Measurements from ENCODE around the gene ARL16.

DNA sequence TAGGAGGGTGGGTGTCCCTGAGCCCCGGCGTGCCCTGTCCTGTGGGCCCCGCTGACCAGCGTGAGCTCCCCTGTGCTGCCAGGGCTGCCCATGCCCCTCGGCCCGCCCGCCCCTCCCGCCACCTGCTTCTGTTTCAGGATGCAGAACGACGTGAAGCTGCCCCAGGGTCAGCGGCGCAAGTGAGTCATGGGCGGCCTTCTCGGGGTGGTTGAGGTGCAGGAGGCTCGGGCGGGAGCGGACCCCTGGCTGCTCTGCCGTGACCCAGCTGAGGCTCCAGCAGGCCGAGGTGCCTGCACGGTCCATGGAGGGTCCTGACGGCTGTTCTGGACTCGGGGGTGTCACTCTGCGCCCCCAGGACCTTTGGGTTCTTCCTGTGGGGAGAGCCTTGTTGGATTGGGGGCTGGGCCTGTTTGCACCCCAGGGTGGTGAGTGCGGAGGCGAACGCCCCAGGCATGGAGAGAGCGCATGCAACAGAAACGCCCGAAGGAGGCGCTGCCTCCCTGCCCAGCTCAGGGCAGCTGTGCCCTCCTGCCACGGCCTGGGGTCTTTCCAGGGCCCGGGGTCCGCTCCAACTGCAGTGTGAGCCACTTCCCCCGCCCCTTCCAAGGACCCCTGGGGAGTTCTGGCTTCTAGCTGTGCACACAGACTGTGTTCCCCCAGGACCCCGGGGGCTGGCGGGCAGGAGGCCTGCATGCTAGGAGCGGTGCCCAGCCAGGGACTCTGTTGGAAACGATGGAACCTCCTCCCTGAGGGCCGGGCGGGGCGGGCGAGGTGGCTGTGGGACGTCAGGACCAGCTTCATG lies 32.5 kb upstream of the ARL16 start:
- TF ChIP-seq, protein P1, sequence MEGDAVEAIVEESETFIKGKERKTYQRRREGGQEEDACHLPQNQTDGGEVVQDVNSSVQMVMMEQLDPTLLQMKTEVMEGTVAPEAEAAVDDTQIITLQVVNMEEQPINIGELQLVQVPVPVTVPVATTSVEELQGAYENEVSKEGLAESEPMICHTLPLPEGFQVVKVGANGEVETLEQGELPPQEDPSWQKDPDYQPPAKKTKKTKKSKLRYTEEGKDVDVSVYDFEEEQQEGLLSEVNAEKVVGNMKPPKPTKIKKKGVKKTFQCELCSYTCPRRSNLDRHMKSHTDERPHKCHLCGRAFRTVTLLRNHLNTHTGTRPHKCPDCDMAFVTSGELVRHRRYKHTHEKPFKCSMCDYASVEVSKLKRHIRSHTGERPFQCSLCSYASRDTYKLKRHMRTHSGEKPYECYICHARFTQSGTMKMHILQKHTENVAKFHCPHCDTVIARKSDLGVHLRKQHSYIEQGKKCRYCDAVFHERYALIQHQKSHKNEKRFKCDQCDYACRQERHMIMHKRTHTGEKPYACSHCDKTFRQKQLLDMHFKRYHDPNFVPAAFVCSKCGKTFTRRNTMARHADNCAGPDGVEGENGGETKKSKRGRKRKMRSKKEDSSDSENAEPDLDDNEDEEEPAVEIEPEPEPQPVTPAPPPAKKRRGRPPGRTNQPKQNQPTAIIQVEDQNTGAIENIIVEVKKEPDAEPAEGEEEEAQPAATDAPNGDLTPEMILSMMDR (IDR thresholded peaks at IDR 0.05), result no peak
- no peak for TF ChIP-seq POLR2A (IDR thresholded peaks at IDR 0.05)
